ENCODE results near the gene EMSY.

DNA sequence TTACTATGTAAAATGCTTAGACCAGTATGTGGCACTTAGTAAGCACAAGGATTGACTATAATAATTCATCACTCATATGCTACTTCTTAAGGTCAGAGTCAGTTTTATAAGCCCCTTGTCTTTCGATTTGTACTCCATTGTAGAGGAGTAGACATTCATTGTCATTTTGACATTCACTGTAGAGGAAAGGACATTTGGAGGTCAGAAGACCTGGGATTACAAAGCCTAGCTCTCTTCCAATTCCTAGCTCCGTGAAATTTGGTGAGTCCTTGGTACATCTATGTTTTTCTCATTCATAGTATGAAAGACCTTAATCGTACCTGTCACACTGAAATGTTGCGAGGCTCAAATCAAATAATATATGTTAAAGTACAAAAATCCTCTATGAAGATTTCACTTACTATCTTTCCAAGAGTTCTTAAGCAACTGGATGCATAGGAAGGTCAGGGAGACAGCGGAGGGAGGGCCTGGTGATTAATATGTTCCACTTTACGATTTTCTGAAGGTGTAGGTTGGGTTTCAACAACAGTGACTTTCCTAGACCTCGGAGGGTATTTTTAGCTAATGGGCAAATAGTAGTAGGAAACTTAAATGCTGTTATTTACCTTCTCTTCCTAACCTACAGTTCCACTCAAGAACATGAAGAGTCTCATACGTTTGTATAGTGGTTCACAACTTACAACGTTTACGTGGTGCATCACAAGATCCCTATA is 1.4 kb upstream of the EMSY start:
- TF ChIP-seq EP300 (IDR thresholded peaks at IDR 0.05) (no peak), POLR2AphosphoS5 (IDR thresholded peaks at IDR 0.05) (no peak)
